HepG2 (cell line): ENCODE results near the gene UVSSA. TPM values are rescaled to one million over a fixed set of nuclear protein-coding genes. Genes with fewer than 3 reads are reported as not detected.

Experiments
- ATAC-seq: fragments of 200-7000 bp; cut with Tn5 transposase; 3 replicates; pipeline ENCODE4 v1.9.1; 2020; ENCODE audit warnings: mild to moderate bottlenecking, moderate library complexity
- BruUV-seq: library from RNA; stranded (reverse); fragments of 400-500 nt; replicated peaks from 2 replicates; lab custom pipeline; 2021; lab: Mats Ljungman, UMichigan
- CTCF ChIA-PET: fragments of 300-600 bp; formaldehyde crosslinking; extraction: SDS; loops from one replicate; lab custom pipeline; 2021; ENCODE audit warnings: low total read pairs, inconsistent platforms, low intra/inter-chr PET ratio; lab: Yijun Ruan, JAX
- POLR2A ChIA-PET: fragments of 350-600 bp; sonication (Branson Sonifier 250); formaldehyde crosslinking; loops from one replicate; lab custom pipeline; 2020; ENCODE audit warnings: antibody characterized with exemption, inconsistent platforms; lab: Yijun Ruan, JAX
- DNase-seq: peaks from one replicate; pipeline ENCODE4 v3.0.0-alpha.2; 2015; ENCODE audit warnings: low spot score
- FAIRE-seq: peaks from 3 replicates; lab custom pipeline; 2011; peaks lifted over from hg19 to GRCh38; lab: Jason Lieb, UNC
- H2AFZ ChIP-seq: one replicate; pipeline ENCODE4 v1.6.1; 2011; ENCODE audit warnings: low read length, inconsistent platforms
- H3K27ac ChIP-seq: fragments of 300-600 bp; 3 replicates; pipeline ENCODE4 v1.8.0; 2011; ENCODE audit warnings: mixed run types, mild to moderate bottlenecking, mixed read lengths, low read length, inconsistent platforms; ENCODE audit not compliant: insufficient read depth; ENCODE audit errors: extremely low read length
- H3K27me3 ChIP-seq, 2 experiments: fragments of 200-600 bp in 1 of 2; 2 replicates in 1 of 2; 3 replicates in 1 of 2; pipeline versions ENCODE4 v1.6.0 to v1.8.0; 2011; ENCODE audit warnings: low read length in 2 of 2, mild to moderate bottlenecking in 2 of 2, moderate library complexity in 2 of 2, inconsistent platforms in 1 of 2; ENCODE audit not compliant: insufficient read depth in 2 of 2, control insufficient read depth in 1 of 2
- H3K36me3 ChIP-seq, 2 experiments: fragments of 200-600 bp in 1 of 2; replicated peaks in 1 of 2; 2 replicates in 1 of 2; 3 replicates in 1 of 2; pipeline versions ENCODE4 v1.5.1 to v1.8.0; 2011; ENCODE audit warnings: low read length in 2 of 2, inconsistent platforms in 1 of 2; ENCODE audit not compliant: insufficient read depth in 2 of 2, control insufficient read depth in 1 of 2
- H3K4me1 ChIP-seq: 2 replicates; pipeline ENCODE4 v1.5.1; 2012; ENCODE audit warnings: low read length, inconsistent platforms; ENCODE audit not compliant: insufficient read depth
- H3K4me2 ChIP-seq: 2 replicates; pipeline ENCODE4 v1.6.0; 2011; ENCODE audit warnings: low read depth, low read length, inconsistent platforms
- H3K4me3 ChIP-seq, 3 experiments: fragments of 200-600 bp in 1 of 3; sonication (generic), shearing (Covaris generic) in 1 of 3; replicated peaks in 1 of 3; 2 replicates each; pipeline ENCODE4 v1.5.1; 2011 to 2016; ENCODE audit warnings: low read length in 3 of 3, inconsistent platforms in 2 of 3, low read depth in 2 of 3, mild to moderate bottlenecking in 2 of 3, control low read depth in 1 of 3, mixed read lengths in 1 of 3; ENCODE audit not compliant: insufficient read depth in 1 of 3
- H3K79me2 ChIP-seq: one replicate; pipeline ENCODE4 v1.6.1; 2011; ENCODE audit warnings: low read length, inconsistent platforms; ENCODE audit not compliant: insufficient read depth
- H3K9ac ChIP-seq: 2 replicates; pipeline ENCODE4 v1.6.0; 2011; ENCODE audit warnings: mild to moderate bottlenecking, low read depth, low read length, inconsistent platforms; ENCODE audit not compliant: insufficient read depth
- H3K9me3 ChIP-seq: 2 replicates; pipeline ENCODE4 v1.5.1; 2012; ENCODE audit warnings: mild to moderate bottlenecking, low read length
- H4K20me1 ChIP-seq: 2 replicates; pipeline ENCODE4 v1.6.0; 2011; ENCODE audit warnings: inconsistent platforms, mild to moderate bottlenecking, low read length, moderate library complexity; ENCODE audit not compliant: insufficient read depth
- ETV5 ChIP-seq: IDR thresholded peaks from 2 replicates; pipeline ENCODE4 v1.6.1; 2018; ENCODE audit warnings: missing biosample characterization, missing genetic modification reagents, inconsistent platforms, borderline replicate concordance
- NFKB2 ChIP-seq: sonication (generic); formaldehyde crosslinking; IDR thresholded peaks from 2 replicates; pipeline ENCODE4 v1.4.0; 2020; ENCODE audit warnings: missing genetic modification reagents, borderline replicate concordance
- TBX3 ChIP-seq: fragments of 450-650 bp; IDR thresholded peaks from 2 replicates; pipeline ENCODE4 v1.6.1; 2017; ENCODE audit warnings: antibody characterized with exemption, mild to moderate bottlenecking, inconsistent platforms, borderline replicate concordance
- ZNF451 ChIP-seq: sonication (generic); formaldehyde crosslinking; IDR thresholded peaks from 2 replicates; pipeline ENCODE4 v1.5.0; 2020; ENCODE audit warnings: mild to moderate bottlenecking, missing genetic modification reagents
- ZNF724P ChIP-seq: sonication (generic); formaldehyde crosslinking; IDR thresholded peaks from 2 replicates; pipeline ENCODE4 v1.8.0; 2022; ENCODE audit warnings: missing genetic modification reagents, borderline replicate concordance
- ZNF747 ChIP-seq: sonication (generic); formaldehyde crosslinking; IDR thresholded peaks from 2 replicates; pipeline ENCODE4 v1.8.1; 2023; ENCODE audit warnings: missing genetic modification reagents, mild to moderate bottlenecking, borderline replicate concordance
- WGBS: methylation state at CpG from one replicate; pipeline ENCODE4 v1.1.6; 2017; ENCODE audit warnings: low lambda C conversion rate; 5-methylcytosine and 5-hydroxymethylcytosine counted together
- in situ Hi-C: cut with HindIII; loops from 2 replicates; pipeline ENCODE4 v1.10.0; 2017; ENCODE audit warnings: low pct_unique_long_range_greater_than_20kb; ENCODE audit not compliant: extremely low pct_ligation_motif_present
- intact Hi-C: fragments of 100-400 bp; cut with micrococcal nuclease; formaldehyde crosslinking; loops from one replicate; pipeline ENCODE4 v1.10.0; 2022; ENCODE audit not compliant: unreplicated experiment
- polyA plus RNA-seq, 8 experiments: library from polyadenylated mRNA; depleted of rRNA in 3 of 8; stranded (reverse) in 7 of 8; unstranded in 1 of 8; fragments of >200 nt; fragmentation: Illumina TruSeq in 4 of 8; extraction: Trizol in 4 of 8; gene quantifications; 2 replicates each; pipeline versions ENCODE4 v1.2.1 to v1.2.3, GENCODE V29; 2011 to 2016; ENCODE audit warnings: low read depth in 4 of 8, missing spikeins in 1 of 8, mixed read lengths in 1 of 8; ENCODE audit not compliant: insufficient read depth in 1 of 8
- total RNA-seq, 5 experiments: library from RNA; depleted of rRNA; stranded (reverse); fragments of >200 nt; fragmentation: Illumina TruSeq; extraction: Trizol; gene quantifications; 2 replicates each; pipeline ENCODE4 v1.2.3, GENCODE V29; 2016; ENCODE audit warnings: low read depth in 1 of 5
- TF ChIP-seq, protein P1 (sequence below): sonication (generic); formaldehyde crosslinking; IDR thresholded peaks from 2 replicates; pipeline ENCODE4 v1.5.0; 2020; ENCODE audit warnings: mild to moderate bottlenecking, missing genetic modification reagents, moderate library complexity
- TF ChIP-seq, protein P2 (sequence below): sonication (generic); formaldehyde crosslinking; IDR thresholded peaks from 2 replicates; pipeline ENCODE4 v1.4.0; 2020; ENCODE audit warnings: mild to moderate bottlenecking, missing genetic modification reagents
- TF ChIP-seq, protein P3 (sequence below): sonication (generic); formaldehyde crosslinking; IDR thresholded peaks from 2 replicates; pipeline ENCODE4 v1.5.0; 2020; ENCODE audit warnings: mild to moderate bottlenecking, missing genetic modification reagents
- TF ChIP-seq, protein P4 (sequence below): sonication (generic); formaldehyde crosslinking; IDR thresholded peaks from 2 replicates; pipeline ENCODE4 v1.5.1; 2020; ENCODE audit warnings: missing genetic modification reagents, mild to moderate bottlenecking, borderline replicate concordance
- TF ChIP-seq, protein P5 (sequence below): IDR thresholded peaks from 2 replicates; pipeline ENCODE4 v1.6.1; 2016; ENCODE audit warnings: mild to moderate bottlenecking
- TF ChIP-seq, protein P6 (sequence below): IDR thresholded peaks from 2 replicates; pipeline ENCODE4 v1.6.1; 2016; ENCODE audit warnings: low read depth, control low read depth
- TF ChIP-seq, protein P7 (sequence below): sonication (generic); formaldehyde crosslinking; IDR thresholded peaks from 2 replicates; pipeline ENCODE4 v1.9.0; 2021; ENCODE audit warnings: missing genetic modification reagents, mild to moderate bottlenecking, borderline replicate concordance

Gene UVSSA
- total and polyA plus RNA-seq, 2 of the 13 experiments (the other 11 are each of a cell fraction or from before 2014, with no cell fraction given): 4.6 to 8.4 TPM

DNA sequence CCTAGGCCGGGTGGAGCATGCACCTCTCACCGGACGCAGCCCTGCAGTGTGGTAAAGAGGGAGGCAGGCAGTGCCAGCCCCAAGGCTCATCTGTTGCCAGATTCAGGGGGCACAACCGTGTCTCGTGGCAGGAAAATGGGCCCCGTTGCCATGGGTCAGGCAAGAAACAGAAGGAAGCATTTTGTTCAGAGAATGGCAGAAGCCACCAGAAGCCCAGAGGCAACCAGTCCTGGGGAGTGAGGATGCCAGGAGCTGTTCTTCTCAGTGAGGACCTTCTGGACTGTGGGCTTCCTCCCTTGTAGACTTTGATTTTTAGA lies 12.5 kb upstream of the UVSSA start:
- ATAC-seq (no peak), FAIRE-seq (no peak), DNase-seq (no peak)
- Histone ChIP-seq H3K79me2 (no peaks in the 10 kb centered on the region), H3K27ac (no peak overlapping the region), H3K27me3 (no peaks in the 10 kb centered on the region), H2AFZ (no peak overlapping the region), H3K9me3 (no peaks in the 10 kb centered on the region), H4K20me1 (0 out of 2 replicates have a peak, but pooled peaks cover 4% of the 10 kb centered on the region), H3K4me2 (no peak overlapping the region), H3K4me1 (no peaks in the 10 kb centered on the region), H3K36me3 (peaks cover 29 to 71% of the 10 kb centered on the region in 2 experiments), H3K4me3 (no peak overlapping the region), H3K9ac (no peak overlapping the region)
- intact Hi-C loops: no loop called here
- POLR2A ChIA-PET: no interaction called here
- CTCF ChIA-PET: no interaction called here
- in situ Hi-C loops: no loop called here
- 98% methylated on average over 6 of the region's 6 CpGs for WGBS
- BruUV-seq: no TSS peak
- no peak for TF ChIP-seq ZNF451
- TF ChIP-seq, protein P1, sequence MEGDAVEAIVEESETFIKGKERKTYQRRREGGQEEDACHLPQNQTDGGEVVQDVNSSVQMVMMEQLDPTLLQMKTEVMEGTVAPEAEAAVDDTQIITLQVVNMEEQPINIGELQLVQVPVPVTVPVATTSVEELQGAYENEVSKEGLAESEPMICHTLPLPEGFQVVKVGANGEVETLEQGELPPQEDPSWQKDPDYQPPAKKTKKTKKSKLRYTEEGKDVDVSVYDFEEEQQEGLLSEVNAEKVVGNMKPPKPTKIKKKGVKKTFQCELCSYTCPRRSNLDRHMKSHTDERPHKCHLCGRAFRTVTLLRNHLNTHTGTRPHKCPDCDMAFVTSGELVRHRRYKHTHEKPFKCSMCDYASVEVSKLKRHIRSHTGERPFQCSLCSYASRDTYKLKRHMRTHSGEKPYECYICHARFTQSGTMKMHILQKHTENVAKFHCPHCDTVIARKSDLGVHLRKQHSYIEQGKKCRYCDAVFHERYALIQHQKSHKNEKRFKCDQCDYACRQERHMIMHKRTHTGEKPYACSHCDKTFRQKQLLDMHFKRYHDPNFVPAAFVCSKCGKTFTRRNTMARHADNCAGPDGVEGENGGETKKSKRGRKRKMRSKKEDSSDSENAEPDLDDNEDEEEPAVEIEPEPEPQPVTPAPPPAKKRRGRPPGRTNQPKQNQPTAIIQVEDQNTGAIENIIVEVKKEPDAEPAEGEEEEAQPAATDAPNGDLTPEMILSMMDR (CRISPR knock-in tag): no peak
- TF ChIP-seq, protein P2, sequence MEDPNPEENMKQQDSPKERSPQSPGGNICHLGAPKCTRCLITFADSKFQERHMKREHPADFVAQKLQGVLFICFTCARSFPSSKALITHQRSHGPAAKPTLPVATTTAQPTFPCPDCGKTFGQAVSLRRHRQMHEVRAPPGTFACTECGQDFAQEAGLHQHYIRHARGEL (CRISPR knock-in tag): no peak
- TF ChIP-seq TBX3: no peak
- TF ChIP-seq, protein P3, sequence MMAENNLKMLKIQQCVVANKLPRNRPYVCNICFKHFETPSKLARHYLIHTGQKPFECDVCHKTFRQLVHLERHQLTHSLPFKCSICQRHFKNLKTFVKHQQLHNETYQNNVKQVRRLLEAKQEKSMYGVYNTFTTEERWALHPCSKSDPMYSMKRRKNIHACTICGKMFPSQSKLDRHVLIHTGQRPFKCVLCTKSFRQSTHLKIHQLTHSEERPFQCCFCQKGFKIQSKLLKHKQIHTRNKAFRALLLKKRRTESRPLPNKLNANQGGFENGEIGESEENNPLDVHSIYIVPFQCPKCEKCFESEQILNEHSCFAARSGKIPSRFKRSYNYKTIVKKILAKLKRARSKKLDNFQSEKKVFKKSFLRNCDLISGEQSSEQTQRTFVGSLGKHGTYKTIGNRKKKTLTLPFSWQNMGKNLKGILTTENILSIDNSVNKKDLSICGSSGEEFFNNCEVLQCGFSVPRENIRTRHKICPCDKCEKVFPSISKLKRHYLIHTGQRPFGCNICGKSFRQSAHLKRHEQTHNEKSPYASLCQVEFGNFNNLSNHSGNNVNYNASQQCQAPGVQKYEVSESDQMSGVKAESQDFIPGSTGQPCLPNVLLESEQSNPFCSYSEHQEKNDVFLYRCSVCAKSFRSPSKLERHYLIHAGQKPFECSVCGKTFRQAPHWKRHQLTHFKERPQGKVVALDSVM (CRISPR knock-in tag): no peak
- TF ChIP-seq, protein P4, sequence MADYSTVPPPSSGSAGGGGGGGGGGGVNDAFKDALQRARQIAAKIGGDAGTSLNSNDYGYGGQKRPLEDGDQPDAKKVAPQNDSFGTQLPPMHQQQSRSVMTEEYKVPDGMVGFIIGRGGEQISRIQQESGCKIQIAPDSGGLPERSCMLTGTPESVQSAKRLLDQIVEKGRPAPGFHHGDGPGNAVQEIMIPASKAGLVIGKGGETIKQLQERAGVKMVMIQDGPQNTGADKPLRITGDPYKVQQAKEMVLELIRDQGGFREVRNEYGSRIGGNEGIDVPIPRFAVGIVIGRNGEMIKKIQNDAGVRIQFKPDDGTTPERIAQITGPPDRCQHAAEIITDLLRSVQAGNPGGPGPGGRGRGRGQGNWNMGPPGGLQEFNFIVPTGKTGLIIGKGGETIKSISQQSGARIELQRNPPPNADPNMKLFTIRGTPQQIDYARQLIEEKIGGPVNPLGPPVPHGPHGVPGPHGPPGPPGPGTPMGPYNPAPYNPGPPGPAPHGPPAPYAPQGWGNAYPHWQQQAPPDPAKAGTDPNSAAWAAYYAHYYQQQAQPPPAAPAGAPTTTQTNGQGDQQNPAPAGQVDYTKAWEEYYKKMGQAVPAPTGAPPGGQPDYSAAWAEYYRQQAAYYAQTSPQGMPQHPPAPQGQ (CRISPR knock-in tag): no peak
- no peak for TF ChIP-seq NFKB2 (CRISPR knock-in tag)
- no peak for TF ChIP-seq ZNF724P (CRISPR knock-in tag)
- TF ChIP-seq, protein P5, sequence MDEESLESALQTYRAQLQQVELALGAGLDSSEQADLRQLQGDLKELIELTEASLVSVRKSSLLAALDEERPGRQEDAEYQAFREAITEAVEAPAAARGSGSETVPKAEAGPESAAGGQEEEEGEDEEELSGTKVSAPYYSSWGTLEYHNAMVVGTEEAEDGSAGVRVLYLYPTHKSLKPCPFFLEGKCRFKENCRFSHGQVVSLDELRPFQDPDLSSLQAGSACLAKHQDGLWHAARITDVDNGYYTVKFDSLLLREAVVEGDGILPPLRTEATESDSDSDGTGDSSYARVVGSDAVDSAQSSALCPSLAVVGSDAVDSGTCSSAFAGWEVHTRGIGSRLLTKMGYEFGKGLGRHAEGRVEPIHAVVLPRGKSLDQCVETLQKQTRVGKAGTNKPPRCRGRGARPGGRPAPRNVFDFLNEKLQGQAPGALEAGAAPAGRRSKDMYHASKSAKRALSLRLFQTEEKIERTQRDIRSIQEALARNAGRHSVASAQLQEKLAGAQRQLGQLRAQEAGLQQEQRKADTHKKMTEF (CRISPR knock-in tag): no peak
- TF ChIP-seq, protein P6, sequence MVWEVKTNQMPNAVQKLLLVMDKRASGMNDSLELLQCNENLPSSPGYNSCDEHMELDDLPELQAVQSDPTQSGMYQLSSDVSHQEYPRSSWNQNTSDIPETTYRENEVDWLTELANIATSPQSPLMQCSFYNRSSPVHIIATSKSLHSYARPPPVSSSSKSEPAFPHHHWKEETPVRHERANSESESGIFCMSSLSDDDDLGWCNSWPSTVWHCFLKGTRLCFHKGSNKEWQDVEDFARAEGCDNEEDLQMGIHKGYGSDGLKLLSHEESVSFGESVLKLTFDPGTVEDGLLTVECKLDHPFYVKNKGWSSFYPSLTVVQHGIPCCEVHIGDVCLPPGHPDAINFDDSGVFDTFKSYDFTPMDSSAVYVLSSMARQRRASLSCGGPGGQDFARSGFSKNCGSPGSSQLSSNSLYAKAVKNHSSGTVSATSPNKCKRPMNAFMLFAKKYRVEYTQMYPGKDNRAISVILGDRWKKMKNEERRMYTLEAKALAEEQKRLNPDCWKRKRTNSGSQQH (CRISPR knock-in tag): no peak
- no peak for TF ChIP-seq ZNF747 (CRISPR knock-in tag)
- no peak for TF ChIP-seq ETV5
- TF ChIP-seq, protein P7, sequence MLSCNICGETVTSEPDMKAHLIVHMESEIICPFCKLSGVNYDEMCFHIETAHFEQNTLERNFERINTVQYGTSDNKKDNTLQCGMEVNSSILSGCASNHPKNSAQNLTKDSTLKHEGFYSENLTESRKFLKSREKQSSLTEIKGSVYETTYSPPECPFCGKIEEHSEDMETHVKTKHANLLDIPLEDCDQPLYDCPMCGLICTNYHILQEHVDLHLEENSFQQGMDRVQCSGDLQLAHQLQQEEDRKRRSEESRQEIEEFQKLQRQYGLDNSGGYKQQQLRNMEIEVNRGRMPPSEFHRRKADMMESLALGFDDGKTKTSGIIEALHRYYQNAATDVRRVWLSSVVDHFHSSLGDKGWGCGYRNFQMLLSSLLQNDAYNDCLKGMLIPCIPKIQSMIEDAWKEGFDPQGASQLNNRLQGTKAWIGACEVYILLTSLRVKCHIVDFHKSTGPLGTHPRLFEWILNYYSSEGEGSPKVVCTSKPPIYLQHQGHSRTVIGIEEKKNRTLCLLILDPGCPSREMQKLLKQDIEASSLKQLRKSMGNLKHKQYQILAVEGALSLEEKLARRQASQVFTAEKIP (CRISPR knock-in tag): no peak
